IPS-11a (cell line): Measurements from ENCODE around the gene CXorf65.

Source experiments
- H3K4me3 ChIP-seq: one replicate; pipeline ENCODE4 v1.5.1; 2013; ENCODE audit warnings: low read depth, low read length, control low read depth

Gene CXorf65

DNA sequence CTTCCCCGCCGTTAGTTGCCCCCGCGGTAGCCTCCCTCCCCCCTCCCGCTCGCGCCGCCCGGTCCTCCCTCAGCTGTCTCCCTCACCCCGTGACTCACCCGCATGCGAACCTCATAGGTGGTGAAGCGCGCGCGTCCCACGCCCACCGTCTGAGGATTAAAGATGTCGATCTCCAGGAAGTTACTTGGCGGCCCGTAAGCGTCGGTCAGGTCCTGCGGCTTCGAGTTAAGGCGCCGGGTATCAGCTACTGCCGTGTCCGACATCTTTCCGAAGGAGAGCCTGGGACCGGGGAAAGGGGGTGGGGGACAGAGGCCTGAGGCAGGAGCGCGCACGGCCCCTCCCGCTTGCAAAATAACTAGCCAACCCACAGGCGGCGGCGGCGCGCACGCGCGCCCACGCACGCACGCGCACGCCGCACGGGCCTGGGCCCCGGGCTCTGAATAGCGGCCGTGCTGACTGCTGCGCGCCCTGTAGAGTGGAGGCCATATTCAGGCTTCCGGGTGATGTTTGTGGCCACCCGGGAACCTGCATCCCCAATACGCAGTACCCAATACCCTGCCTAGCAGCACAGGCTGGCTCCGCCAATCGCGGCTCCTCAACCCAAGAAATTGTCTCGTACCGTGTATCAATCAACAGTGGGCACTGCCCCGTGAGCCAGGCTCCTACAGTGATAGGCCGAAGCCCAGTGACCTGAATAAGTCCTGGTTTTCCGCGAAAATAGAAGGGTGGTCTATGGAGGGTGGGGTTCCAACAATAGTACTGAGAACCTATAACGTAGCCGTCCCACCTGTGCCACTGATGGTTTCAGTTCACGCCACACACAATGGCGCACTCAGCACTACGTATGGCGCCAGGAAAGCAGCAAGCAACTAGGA, 38.3 kb downstream of the CXorf65 start, which contains the start of gene SNX12:
SNX12 (minus strand) TSS at position 291 of the 875 bp plus-strand sequence; CDS start at position 263, 28 bp downstream.
- peak within 1 kb of the TSS; percentile 69 for H3K4me3 ChIP-seq

DNA sequence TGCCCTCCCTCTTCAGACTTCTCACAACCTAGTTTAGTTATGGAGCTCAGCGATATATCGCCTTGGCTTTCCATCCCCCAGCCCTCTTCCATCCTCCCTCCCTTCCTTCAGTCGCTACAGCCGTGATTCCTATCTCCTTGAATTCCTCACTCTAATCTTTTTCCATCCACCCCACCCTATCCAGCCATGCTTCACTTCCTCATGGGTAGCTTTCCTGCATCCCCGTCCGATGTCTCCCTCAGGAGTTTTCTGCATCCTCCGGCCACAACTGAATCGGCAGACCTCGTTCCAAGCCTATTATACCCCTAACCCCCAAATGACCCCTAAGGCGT, 38.9 kb downstream of the CXorf65 start:
- peak overlapping the region; percentile 56 for H3K4me3 ChIP-seq

DNA sequence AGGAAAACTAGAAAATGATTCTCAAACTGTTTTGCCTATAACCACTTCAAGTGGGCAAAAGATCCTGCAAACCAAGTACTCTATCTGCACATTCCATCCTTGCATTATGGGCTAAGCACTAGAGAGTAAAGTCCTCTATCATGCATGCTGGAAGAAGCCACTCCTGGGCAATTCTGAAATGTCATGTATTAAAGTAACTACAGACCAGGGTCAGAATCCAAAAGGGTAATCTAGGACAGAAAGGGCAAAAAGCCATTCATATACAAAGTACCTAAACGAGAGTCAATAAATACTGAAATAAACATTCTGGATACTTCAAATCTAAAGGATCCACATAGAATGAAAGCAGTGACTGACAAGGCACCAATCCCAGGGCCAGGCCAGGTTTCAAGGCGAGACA, 39.5 kb downstream of the CXorf65 start:
- peak overlapping the region; percentile 56 for H3K4me3 ChIP-seq

DNA sequence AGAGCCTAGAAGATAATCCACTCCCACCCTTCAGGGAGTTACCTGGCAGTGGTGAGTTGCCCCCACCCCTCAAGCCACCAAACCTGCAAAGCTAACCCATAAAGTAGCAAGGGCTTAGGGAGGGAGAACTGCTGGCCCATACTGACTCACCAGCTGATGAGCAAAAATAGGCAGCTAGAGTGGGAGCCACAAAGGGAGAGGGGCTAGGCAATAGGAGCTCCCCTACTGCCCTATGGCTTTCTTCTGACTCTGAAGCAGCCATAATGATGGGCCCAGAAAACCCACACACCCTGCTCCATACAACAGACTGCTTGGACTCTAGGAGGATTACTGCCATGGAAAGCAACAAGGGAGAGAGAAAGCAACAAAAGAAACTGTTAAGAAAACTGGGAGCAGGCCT, 46.4 kb downstream of the CXorf65 start:
- H3K4me3 ChIP-seq: no peak overlapping the region

DNA sequence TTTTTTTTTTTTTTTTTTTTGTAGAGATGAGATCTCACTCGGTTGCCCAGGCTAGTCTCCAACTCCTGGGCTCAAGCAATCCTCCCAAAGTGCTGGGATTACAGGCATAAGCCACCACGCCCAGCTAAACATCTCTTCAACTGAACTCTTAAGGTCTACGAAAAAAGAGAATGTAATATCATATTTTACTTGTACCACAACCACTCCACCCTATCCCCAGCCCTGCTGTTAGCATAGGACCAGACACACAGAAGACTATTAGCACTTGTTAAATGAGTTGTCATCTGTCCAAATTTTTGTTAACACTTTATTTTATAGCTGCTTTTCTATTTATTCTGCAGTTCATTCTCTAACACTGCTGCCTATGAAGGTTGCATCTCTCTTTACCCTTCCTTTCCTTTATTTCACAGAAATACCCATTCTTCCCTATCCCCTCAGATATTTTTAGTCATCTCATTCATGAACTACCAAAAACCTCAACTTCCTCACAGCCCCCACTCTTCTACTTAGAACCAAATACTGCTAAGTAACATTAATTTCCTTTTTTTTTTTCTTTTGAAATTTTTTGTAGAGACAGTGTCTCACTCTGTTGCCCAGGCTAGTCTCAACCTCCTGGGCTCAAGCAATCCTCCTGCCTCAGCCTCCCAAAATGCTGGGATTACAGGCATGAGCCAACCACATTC, 48.6 kb downstream of the CXorf65 start:
- H3K4me3 ChIP-seq: no peak overlapping the region

DNA sequence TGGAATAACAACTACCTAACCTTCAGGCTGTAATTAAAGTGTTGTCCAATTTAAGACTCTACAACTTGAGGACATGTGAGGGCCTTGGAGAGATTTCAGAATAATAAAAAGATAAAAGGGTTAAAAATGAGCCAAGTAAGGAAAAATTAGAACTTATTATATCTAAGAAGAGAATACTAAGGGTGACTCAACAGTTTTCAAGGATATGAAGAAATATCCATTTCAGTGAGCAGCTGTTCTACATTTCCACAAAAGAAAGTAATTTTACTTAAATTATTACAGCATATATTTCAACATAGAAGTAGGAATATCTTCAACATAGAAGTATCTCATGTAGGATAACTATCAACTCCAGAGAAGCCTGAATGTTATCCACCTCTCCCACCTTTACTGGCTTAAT, 49.7 kb downstream of the CXorf65 start:
- no peak overlapping the region for H3K4me3 ChIP-seq
